Fibroblast of lung (primary cell): ENCODE data around the gene ZNF618.

Source experiments
- EZH2 ChIP-seq: IDR thresholded peaks from 2 replicates; pipeline ENCODE4 v1.5.1; 2012; ENCODE audit warnings: low read length, control low read depth, mild to moderate bottlenecking; ENCODE audit errors: missing control alignments
- TF ChIP-seq, protein P1 (sequence below), 2 donors: IDR thresholded peaks in 1 of 2; conservative IDR thresholded peaks in 1 of 2; 1 replicate in 1 of 2; 2 replicates in 1 of 2; pipeline ENCODE4 v1.5.1; 2011 to 2012; ENCODE audit warnings: low read length in 2 of 2, control low read depth in 1 of 2, inconsistent platforms in 1 of 2, low read depth in 1 of 2, mild to moderate bottlenecking in 1 of 2

DNA sequence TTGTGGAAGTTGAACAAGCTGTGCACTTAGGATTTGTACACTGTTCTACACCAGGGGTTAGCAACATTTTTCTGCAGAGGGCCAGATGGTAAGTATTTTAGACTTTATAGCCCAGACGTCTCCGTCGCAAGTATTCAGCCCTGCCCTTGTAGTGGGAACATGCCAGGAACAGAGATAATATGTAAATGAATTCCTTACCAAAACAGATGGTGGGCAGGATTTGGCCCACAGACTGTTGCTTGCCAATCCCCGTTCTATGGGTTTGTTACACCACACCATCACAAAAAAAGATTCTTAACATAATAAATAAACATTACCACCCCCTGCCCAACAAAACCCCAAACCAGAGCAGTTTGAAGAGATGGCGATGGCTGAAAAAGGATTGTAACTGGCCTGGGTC is 127.6 kb downstream of the ZNF618 start:
- no peak for TF ChIP-seq EZH2
- TF ChIP-seq, protein P1, sequence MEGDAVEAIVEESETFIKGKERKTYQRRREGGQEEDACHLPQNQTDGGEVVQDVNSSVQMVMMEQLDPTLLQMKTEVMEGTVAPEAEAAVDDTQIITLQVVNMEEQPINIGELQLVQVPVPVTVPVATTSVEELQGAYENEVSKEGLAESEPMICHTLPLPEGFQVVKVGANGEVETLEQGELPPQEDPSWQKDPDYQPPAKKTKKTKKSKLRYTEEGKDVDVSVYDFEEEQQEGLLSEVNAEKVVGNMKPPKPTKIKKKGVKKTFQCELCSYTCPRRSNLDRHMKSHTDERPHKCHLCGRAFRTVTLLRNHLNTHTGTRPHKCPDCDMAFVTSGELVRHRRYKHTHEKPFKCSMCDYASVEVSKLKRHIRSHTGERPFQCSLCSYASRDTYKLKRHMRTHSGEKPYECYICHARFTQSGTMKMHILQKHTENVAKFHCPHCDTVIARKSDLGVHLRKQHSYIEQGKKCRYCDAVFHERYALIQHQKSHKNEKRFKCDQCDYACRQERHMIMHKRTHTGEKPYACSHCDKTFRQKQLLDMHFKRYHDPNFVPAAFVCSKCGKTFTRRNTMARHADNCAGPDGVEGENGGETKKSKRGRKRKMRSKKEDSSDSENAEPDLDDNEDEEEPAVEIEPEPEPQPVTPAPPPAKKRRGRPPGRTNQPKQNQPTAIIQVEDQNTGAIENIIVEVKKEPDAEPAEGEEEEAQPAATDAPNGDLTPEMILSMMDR (conservative IDR thresholded peaks at IDR 0.05 in 1 of 2, IDR thresholded peaks at IDR 0.05 in 1 of 2; ENCODE audit: low read depth in 1 of 2, low read length in 2 of 2), result no peak
